Jurkat, Clone E6-1 (cell line): ENCODE measurements around the gene CLDN4.

Experiments
- DNase-seq: peaks from one replicate; pipeline ENCODE4 v3.0.0-alpha.2; 2011; ENCODE audit warnings: low read depth, low spot score
- H3K4me3 ChIP-seq: 2 replicates; pipeline ENCODE4 v1.5.1; 2011; ENCODE audit warnings: mild to moderate bottlenecking, low read length, control low read depth, moderate library complexity

Gene CLDN4

DNA sequence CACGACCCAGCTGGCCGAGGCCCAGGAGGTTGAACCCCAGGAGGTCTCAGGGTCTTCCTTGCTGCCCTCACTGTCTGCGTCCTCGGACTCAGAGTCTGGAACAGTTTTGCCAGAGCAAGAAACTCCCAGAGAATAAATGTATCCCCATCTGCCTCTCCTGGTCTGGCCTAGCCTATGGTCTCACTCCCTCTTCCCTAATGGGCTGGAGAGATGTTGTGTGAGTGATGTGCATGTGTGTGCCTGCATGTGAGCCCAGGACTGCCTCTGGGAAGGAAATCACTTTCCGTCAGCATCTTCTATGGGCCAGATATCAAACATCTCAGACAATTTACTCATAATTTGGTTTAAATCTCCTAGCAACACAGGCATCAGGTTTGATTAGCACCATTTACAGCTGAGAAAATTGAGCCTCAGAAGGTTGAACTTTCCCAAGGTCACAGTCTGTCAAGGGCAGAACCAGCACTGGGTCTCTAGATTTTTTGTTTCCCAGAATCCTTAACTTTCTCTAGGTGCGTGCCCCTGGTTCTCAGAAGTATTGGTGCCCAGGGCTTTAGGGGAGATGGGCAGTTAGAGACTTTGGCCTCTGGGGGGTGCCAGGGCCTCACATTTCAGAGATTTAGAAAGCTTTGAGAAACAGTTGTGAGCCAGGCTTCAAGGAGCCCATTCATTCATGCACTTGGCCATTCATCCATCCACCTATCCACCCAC, 35.1 kb downstream of the CLDN4 start:
- no peak for DNase-seq

DNA sequence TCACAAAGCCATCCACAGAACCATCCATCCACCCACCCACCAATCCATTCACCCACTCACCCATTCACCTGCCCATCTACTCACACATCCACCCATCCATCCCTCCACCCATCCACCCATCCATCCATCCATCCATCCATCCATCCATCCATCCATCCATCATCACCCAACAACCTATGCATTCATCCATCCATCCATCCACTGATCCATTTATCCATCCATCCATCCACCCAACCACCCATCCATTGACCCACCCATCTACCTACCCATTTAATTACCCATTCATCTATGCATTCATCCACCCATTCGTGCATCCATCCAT, 35.6 kb downstream of the CLDN4 start:
- DNase-seq = no peak
- H3K4me3 ChIP-seq = no peak overlapping the region

More for the DNA sequence above, 35.1 kb downstream of the CLDN4 start:
- H3K4me3 ChIP-seq = no peak overlapping the region

DNA sequence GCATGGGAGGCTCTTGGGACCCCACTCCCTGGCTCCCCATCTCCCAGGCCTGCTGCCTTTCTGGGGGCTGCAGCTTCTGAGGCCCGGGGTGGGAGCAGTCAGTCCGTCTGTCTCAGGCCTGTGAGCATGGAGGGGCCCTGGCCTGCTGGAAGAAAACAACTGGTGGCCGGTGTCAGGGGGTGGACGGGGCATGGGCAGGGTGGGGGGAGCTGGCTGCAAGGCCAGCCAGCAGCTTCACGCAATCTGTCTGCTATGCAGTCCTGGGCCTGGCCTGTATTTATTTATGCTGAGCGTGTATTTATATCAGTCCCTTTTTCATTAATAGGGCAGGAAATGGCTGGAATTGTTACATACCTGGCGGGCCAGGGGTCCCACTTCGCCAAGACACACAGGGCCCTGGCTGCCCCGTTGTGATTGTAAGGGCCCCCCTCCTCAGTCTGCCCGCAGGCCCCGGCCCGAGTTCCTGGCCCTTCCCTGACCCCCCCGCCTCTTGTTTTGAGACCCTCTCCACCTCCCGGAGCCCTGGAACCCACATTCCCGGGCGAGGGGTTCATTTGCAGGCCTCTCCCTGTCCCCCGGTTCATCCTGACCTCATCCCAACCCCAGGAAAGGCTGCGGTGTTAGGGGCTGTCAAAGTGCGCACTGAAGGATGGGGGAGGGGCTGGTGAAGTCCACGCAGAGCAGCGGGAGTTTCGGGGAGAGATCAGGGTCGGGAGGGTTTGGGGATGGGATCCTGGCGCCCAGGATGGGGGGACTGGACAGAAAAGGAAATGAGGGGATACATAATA, 38.4 kb downstream of the CLDN4 start:
- no peak for DNase-seq

DNA sequence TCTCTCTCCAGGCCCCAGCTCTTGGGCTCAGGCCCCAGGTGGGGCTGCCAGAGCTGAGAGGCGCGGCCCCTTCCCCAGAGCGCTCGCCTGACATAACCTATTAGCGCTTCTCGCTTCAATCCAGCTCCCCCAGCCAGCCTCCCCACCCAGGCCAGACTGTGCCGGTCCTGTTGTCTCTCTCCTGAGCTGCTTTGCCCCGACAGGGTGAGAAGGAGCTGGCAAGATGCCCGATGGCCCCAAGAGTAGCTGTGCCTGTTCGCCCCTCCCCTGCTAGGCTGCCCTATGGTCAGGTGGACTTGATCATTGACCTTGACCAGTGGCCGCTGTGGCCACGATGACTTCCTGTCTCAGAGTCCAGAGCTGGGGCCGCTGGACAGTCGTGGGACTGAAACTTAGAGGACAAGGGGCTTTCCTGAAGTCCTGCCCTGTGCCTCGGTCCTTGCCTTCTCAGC, 39.3 kb downstream of the CLDN4 start:
- no peak for DNase-seq
- no peak overlapping the region for H3K4me3 ChIP-seq

More for the DNA sequence above, 38.4 kb downstream of the CLDN4 start:
- no peak overlapping the region for H3K4me3 ChIP-seq

DNA sequence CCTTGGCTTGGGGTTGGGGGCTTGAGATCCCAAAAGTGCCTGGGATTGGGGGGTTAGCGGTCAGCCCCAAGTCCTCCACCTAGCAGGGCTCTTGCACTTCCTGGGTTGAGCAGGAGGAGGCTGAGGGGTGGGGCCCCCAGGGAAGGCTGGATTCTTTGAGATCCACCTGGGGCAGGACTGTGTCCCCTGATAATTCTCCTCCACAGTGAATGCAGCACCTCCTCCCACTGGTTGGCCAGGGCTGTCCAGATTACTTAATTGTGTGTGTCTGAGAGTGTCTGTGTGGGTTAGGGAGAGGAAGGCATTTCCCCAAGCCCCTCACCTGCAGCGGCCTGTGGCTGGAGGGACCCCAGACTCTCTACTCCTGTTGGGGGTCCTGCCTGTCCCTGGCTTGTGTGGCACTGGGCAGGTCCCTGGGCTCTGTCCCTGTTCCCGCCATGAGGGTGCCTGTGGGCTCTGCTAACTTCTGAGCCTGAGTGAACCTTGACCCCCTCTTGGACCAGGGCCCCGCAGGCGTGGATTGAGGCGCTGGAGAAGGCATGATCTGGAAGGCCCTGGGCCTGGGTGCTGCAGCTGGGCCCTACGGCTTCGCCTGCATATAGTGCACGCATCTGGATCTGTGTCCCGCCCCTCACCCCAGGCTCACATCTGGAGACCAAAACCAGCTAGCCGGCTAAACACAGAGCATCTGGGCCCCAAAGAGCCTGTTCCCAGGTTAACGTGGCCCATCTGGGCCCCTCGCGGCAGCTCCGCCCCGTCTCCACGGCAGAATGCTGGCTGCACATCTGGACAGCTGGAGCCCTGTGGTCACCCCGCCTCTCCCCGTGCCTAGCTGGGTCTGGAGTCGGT, 40.6 kb downstream of the CLDN4 start:
- DNase-seq = no peak
- H3K4me3 ChIP-seq = no peak overlapping the region

DNA sequence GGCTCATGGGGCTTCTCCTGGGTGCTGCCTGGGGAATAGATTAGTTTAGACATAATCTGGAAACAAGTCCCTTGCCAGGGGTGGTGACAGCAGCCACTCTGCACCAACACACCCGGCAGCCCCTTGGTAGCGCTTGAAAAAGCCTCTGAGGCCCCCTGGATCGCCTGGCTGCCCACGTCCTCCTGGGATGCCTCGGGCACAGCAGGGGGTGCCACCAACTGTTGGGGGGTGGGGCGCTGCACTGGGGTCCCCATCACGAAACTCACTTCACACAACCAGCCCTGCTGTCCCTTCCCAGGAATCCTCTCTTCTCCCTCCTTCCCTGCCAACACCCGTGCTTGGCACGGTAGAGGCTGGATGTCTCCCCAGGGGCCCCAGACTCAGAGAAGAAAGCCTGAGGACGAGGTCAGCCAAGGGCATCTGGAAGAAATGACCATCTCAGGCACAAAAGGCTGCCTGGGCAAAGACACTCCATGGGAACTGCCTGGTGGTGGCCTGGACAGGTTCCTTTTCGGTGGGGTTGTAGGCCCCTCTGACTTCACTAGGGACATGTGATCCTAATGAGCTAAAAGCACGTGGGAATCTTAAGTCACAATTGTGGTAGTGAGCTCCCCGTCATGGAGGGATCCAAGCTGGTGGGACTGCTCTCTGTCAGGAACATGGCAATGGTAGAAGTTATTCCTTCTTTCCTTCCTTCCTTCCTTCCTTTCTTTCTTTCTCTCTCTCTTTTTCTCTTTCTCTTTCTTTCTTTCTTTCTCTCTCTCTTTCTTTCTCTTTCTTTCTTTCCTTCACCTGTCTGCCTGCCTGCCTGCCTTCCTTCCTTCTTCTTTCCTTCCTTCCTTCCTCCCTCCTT, 41.5 kb downstream of the CLDN4 start:
- no peak overlapping the region for H3K4me3 ChIP-seq
- DNase-seq = no peak

DNA sequence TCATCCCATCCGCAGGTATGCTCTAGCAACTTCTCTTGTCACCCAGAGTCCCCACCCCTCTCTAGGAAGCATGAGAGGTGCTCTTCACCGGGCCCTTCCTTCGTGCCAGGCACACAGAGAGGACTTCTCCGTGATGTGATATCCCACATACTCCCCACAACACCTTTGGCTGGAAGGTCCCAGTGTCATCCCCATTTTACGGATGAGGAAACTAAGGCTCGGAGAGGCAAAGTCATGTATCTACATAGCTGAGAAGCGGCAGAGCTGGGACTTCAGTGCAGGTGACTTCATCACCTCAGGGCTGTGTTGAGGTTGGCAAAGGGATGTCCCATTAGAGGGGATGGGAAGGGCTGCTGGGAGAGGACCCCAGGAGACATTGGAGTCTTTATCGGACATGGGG, 45.6 kb downstream of the CLDN4 start:
- DNase-seq = no peak
- H3K4me3 ChIP-seq = no peak overlapping the region

DNA sequence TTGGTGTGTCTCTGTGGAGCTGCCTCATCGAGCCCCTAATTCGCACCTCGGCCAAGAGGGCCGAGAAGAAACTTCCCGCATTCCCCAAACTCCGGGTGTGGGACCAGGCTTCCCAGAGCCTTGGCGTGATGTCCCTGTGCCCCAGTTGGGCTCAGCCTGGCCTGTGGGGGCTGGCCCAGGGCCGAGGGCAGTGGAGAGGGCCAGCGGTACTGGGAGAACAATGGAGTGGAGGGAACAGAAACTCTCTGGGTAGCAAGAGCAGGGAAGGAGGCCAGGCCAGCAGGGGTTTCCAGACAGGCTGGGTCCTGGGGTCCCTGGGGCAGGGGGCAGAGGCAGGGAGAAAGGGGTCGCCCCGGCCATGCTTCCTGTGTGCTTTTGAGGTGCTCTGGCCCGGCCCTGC, 46.2 kb downstream of the CLDN4 start:
- H3K4me3 ChIP-seq = no peak overlapping the region
- DNase-seq = no peak

DNA sequence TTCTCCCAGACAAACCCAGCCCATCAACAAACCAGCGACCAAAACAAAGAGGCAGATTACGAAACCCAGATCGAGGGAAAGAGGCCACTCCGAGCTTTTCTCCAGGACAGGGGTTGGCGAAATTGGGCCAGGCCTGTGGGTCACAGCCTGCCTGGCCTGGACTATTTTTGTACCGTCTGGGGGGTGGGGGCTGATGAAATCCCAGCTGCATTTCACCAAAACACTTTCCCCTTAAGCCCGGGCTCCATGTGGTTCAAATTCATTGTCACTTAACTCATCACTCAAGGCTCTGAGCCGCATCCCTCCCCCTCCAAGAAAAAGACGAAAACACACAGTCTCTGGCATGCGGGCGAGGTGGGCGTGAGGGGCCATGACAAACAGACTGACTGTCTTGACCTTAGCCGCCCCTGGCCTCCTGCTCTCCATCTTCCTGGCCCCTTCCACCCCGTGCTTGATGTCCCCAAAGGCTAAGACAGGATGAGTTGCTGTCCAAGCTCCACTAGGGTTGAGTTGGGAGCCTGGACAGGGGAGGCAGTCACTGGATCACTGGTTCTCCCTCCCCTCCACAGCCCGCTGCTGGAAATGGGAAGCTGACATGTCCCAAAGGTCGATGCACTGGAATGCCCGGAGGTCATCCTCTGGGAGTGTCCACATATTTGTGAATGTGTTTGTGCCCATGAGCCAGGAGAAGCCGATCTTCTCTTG, 49.3 kb downstream of the CLDN4 start:
- no peak for DNase-seq
- no peak overlapping the region for H3K4me3 ChIP-seq

DNA sequence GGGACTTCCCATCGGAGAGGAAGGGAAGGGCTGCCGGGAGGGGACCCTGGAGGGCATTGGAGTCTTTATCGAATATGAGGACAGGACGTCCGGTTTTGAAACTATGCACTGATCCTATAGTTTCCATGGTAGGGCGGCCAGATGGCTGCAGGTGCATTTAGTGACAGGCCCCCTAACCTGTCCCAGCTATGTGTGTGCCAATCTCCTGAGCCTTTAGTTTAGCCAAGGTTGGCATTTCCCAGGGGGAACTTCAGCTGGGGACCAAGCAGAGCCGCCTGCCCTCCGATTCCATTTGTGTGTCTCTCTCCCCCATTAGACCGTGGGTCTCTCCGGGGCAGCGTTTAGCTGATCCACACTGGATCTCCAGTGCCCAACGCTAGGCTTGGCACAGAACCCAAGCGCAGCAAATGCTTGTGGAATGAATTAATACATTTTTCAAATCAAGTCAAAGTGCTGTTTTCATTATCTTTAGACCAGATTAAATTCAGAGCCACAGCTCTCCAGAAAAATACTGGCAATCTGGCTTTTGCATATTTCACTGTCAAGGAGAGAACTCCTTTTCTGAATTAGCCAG, 50.0 kb downstream of the CLDN4 start:
- H3K4me3 ChIP-seq = no peak overlapping the region

DNA sequence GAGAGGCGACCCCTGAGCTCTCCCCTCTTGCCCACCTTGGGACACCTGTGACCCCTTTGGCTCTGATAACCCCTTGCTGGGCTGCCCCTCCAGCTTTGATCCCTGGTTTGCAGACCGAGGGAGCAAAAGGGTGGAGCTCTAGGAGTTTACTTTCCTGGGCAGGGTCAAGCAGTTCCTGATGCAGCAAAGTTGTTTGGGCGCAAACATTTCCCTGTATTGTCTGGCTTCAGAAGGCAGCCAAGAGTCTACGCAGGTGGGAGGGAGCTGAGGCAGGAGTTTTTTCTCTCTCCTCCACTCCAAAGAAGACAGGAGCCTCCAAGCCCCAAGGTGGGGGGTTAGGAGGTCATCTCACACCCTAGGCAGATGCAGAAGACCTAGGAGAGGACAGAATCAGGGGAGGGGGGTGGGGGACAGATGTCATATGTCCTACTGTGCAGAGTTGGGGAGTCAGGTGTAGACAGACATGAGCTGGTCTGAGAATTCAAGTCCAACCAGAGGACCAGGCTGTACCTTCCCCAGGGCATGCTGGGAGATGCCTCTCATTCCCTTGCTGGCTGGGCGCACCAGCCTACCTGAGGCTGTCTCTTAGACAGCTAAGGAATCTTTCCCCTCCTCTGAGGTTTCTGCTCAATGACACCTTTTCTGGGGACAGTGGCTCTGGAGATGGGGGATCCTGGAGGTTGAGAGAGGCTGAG, 50.7 kb downstream of the CLDN4 start:
- no peak overlapping the region for H3K4me3 ChIP-seq
- no peak for DNase-seq

More for the DNA sequence above, 50.0 kb downstream of the CLDN4 start:
- DNase-seq = no peak

DNA sequence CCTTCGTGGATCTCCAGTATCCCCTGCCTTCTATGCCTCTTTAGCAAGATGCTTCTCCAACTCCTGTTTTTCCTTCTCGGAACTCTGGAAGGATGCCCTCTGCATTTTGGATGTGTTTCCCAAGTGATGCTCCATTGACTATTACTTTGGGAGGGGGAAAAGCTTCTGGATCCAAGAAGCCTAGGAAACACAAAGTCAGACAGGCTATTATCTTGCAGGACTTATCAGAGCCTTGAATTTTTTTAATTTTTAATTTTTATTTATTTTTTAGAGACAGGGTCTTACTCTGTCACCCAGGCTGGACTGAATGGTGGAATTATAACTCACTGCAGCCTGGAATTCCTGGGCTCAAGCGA, 51.2 kb downstream of the CLDN4 start:
- H3K4me3 ChIP-seq = no peak overlapping the region
- no peak for DNase-seq
